Peyer's patch (tissue), 4 donors: Measurements from ENCODE around the gene HSPB6.

ENCODE experiments used
- POLR2A ChIP-seq, 2 donors: fragments of 450-650 bp; IDR thresholded peaks; one replicate each; pipeline ENCODE4 v1.5.1; 2017; ENCODE audit warnings: antibody characterized with exemption in 2 of 2, mild to moderate bottlenecking in 2 of 2, moderate library complexity in 2 of 2
- TF ChIP-seq, protein P1 (sequence below), 6 experiments: fragments of 450-650 bp in 4 of 6; fragments of 200-600 bp in 2 of 6; sonication (generic) in 1 of 6; IDR thresholded peaks; one replicate each; pipeline ENCODE4 v1.5.1; 2017 to 2019; ENCODE audit warnings: antibody characterized with exemption in 6 of 6, mild to moderate bottlenecking in 3 of 6, moderate library complexity in 1 of 6

GRCh38 chr19:35744430-35745327, 12.2 kb downstream of the HSPB6 start:
- TF ChIP-seq, protein P1, sequence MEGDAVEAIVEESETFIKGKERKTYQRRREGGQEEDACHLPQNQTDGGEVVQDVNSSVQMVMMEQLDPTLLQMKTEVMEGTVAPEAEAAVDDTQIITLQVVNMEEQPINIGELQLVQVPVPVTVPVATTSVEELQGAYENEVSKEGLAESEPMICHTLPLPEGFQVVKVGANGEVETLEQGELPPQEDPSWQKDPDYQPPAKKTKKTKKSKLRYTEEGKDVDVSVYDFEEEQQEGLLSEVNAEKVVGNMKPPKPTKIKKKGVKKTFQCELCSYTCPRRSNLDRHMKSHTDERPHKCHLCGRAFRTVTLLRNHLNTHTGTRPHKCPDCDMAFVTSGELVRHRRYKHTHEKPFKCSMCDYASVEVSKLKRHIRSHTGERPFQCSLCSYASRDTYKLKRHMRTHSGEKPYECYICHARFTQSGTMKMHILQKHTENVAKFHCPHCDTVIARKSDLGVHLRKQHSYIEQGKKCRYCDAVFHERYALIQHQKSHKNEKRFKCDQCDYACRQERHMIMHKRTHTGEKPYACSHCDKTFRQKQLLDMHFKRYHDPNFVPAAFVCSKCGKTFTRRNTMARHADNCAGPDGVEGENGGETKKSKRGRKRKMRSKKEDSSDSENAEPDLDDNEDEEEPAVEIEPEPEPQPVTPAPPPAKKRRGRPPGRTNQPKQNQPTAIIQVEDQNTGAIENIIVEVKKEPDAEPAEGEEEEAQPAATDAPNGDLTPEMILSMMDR (IDR thresholded peaks at IDR 0.05) = peak in 3 of 6 experiments; percentile 30 to 43 (median 40)
- peak in 1 of 2 donors; percentile 80 for TF ChIP-seq POLR2A (IDR thresholded peaks at IDR 0.05)
